ENCODE data around the gene OGFOD1. TPM values are rescaled to one million over a fixed set of nuclear protein-coding genes. Genes with fewer than 3 reads are reported as not detected.

The OGFOD1 gene
- total and polyA plus RNA-seq, 2 of the 13 experiments (the other 11 are each of a cell fraction or from before 2014, with no cell fraction given) = 35.2 to 81.3 TPM

GRCh38 chr16:56425439-56425832, 25.9 kb upstream of the OGFOD1 start, which contains the start of gene AMFR (continued):
- TF ChIP-seq, protein P1, sequence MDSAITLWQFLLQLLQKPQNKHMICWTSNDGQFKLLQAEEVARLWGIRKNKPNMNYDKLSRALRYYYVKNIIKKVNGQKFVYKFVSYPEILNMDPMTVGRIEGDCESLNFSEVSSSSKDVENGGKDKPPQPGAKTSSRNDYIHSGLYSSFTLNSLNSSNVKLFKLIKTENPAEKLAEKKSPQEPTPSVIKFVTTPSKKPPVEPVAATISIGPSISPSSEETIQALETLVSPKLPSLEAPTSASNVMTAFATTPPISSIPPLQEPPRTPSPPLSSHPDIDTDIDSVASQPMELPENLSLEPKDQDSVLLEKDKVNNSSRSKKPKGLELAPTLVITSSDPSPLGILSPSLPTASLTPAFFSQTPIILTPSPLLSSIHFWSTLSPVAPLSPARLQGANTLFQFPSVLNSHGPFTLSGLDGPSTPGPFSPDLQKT (CRISPR knock-in tag; IDR thresholded peaks at IDR 0.05; ENCODE audit: borderline replicate concordance) = 0 out of 2 replicates have a peak, but pooled peaks have one; percentile 56
- no peak for TF ChIP-seq ZMAT3 (CRISPR knock-in tag; conservative IDR thresholded peaks at IDR 0.05)
- TF ChIP-seq TBX2 (CRISPR knock-in tag; IDR thresholded peaks at IDR 0.05; ENCODE audit: borderline replicate concordance) = 0 out of 2 replicates have a peak, but pooled peaks have one; percentile 16
- TF ChIP-seq KLF12 (CRISPR knock-in tag; IDR thresholded peaks at IDR 0.05; ENCODE audit: borderline replicate concordance) = peak; percentile 67; the same call in 1 of the 2 replicates
- TF ChIP-seq KLF15 (CRISPR knock-in tag; IDR thresholded peaks at IDR 0.05; ENCODE audit: borderline replicate concordance) = no peak
- no peak for TF ChIP-seq MED8 (CRISPR knock-in tag; IDR thresholded peaks at IDR 0.05; ENCODE audit: insufficient replicate concordance)
- no peak for TF ChIP-seq NAIF1 (CRISPR knock-in tag; IDR thresholded peaks at IDR 0.05; ENCODE audit: borderline replicate concordance)
- no peak for TF ChIP-seq HMGXB3 (CRISPR knock-in tag; IDR thresholded peaks at IDR 0.05; ENCODE audit: borderline replicate concordance)
- no peak for TF ChIP-seq YEATS4 (CRISPR knock-in tag; IDR thresholded peaks at IDR 0.05; ENCODE audit: borderline replicate concordance)
- TF ChIP-seq PITX1 (CRISPR knock-in tag; IDR thresholded peaks at IDR 0.05) = no peak
- no peak for TF ChIP-seq FOXA3 (CRISPR knock-in tag; IDR thresholded peaks at IDR 0.05)
- TF ChIP-seq, protein P2, sequence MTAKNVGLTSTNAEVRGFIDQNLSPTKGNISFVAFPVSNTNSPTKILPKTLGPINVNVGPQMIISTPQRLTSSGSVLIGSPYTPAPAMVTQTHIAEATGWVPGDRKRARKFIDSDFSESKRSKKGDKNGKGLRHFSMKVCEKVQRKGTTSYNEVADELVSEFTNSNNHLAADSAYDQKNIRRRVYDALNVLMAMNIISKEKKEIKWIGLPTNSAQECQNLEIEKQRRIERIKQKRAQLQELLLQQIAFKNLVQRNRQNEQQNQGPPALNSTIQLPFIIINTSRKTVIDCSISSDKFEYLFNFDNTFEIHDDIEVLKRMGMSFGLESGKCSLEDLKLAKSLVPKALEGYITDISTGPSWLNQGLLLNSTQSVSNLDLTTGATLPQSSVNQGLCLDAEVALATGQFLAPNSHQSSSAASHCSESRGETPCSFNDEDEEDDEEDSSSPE (CRISPR knock-in tag; IDR thresholded peaks at IDR 0.05) = 0 out of 2 replicates have a peak, but pooled peaks have one; percentile 31
- no peak for TF ChIP-seq FOXC1 (CRISPR knock-in tag; IDR thresholded peaks at IDR 0.05; ENCODE audit: borderline replicate concordance)
- no peak; the same call in 1 of the 2 replicates for TF ChIP-seq PHF8 (CRISPR knock-in tag; IDR thresholded peaks at IDR 0.05)
- no peak for TF ChIP-seq MAFG (CRISPR knock-in tag; IDR thresholded peaks at IDR 0.05)
- no peak for TF ChIP-seq ZC3H4 (CRISPR knock-in tag; IDR thresholded peaks at IDR 0.05; ENCODE audit: borderline replicate concordance)
- no peak for TF ChIP-seq RBAK (CRISPR knock-in tag; IDR thresholded peaks at IDR 0.05)
- no peak for TF ChIP-seq TMF1 (CRISPR knock-in tag; IDR thresholded peaks at IDR 0.05; ENCODE audit: low read depth)
- no peak for TF ChIP-seq BORCS8-MEF2B (CRISPR knock-in tag; IDR thresholded peaks at IDR 0.05)
- no peak for TF ChIP-seq CEBPG (CRISPR knock-in tag; IDR thresholded peaks at IDR 0.05)
- TF ChIP-seq ZNF597 (CRISPR knock-in tag; IDR thresholded peaks at IDR 0.05) = no peak
- TF ChIP-seq ZBTB21 (CRISPR knock-in tag; IDR thresholded peaks at IDR 0.05) = no peak
- TF ChIP-seq GABPB1 (CRISPR knock-in tag; IDR thresholded peaks at IDR 0.05) = peak; percentile 55; the same call in 1 of the 2 replicates
- TF ChIP-seq SP1 (IDR thresholded peaks at IDR 0.05) = no peak
- peak; percentile 66; the same call in 1 of the 2 replicates for TF ChIP-seq SP1 (CRISPR knock-in tag; IDR thresholded peaks at IDR 0.05)

Data from HepG2 (cell line).